IPS-18a (cell line): ENCODE results near the gene CBX3.
"Not testable (repeated sequence)": the region's sequence is repeated elsewhere in the genome, so short reads cannot be mapped to it uniquely, and the experiment has no call there.

Experiments
- H3K27ac ChIP-seq: one replicate; pipeline ENCODE4 v1.5.1; 2013; ENCODE audit warnings: low read length
- H3K27me3 ChIP-seq: one replicate; pipeline ENCODE4 v1.6.1; 2013; ENCODE audit warnings: mild to moderate bottlenecking, low read length; ENCODE audit not compliant: control insufficient read depth, insufficient read depth
- H3K36me3 ChIP-seq: one replicate; pipeline ENCODE4 v1.6.1; 2013; ENCODE audit warnings: low read depth, low read length; ENCODE audit not compliant: control insufficient read depth
- H3K4me1 ChIP-seq: one replicate; pipeline ENCODE4 v1.6.1; 2013; ENCODE audit warnings: low read depth, low read length; ENCODE audit not compliant: control insufficient read depth
- H3K4me3 ChIP-seq: one replicate; pipeline ENCODE4 v1.5.1; 2013; ENCODE audit warnings: low read length
- H3K9ac ChIP-seq: one replicate; pipeline ENCODE4 v1.6.1; 2013; ENCODE audit warnings: mild to moderate bottlenecking, low read length, moderate library complexity
- H3K9me3 ChIP-seq: one replicate; pipeline ENCODE4 v1.6.1; 2013; ENCODE audit warnings: low read depth, low read length; ENCODE audit not compliant: control insufficient read depth

Gene CBX3

GRCh38 chr7:26201247-26202018 is at the start of gene CBX3:
TSS of gene CBX3 (plus strand) at chr7:26201745. CDS start at chr7:26202999, 1,254 bp downstream.
- Histone ChIP-seq H3K4me3 (peak within 1 kb of the TSS; percentile 99), H3K4me1 (peaks cover 27% of the 10 kb centered on the region), H3K27ac (peak within 1 kb of the TSS; percentile 100), H3K36me3 (peaks cover 61% of the 10 kb centered on the region), H3K9ac (peak within 1 kb of the TSS; percentile 100), H3K27me3 (no peaks in the 10 kb centered on the region), H3K9me3 (peaks cover 6% of the 10 kb centered on the region)

GRCh38 chr7:26151953-26152781 is 49.4 kb upstream of the CBX3 start, which contains the start of gene NFE2L3:
TSS of gene NFE2L3 (plus strand) at chr7:26152198. CDS start at chr7:26152499, 301 bp downstream.
- H3K4me1 ChIP-seq = peaks cover 32% of the 10 kb centered on the region
- H3K4me3 ChIP-seq = peak within 1 kb of the TSS; percentile 99
- no peaks in the 10 kb centered on the region for H3K9me3 ChIP-seq
- no peaks in the 10 kb centered on the region for H3K36me3 ChIP-seq
- H3K9ac ChIP-seq = peak within 1 kb of the TSS; percentile 75
- H3K27me3 ChIP-seq = peaks cover 6% of the 10 kb centered on the region
- peak within 1 kb of the TSS; percentile 43 for H3K27ac ChIP-seq

GRCh38 chr7:26152782-26153240 is 48.7 kb upstream of the CBX3 start:
- peak overlapping the region; percentile 75 for H3K9ac ChIP-seq
- peaks cover 37% of the 10 kb centered on the region for H3K4me1 ChIP-seq

GRCh38 chr7:26153241-26153822 is 48.2 kb upstream of the CBX3 start:
- Histone ChIP-seq H3K4me3 (peak overlapping the region; percentile 99), H3K36me3 (no peaks in the 10 kb centered on the region), H3K9ac (peak overlapping the region; percentile 75), H3K4me1 (peaks cover 40% of the 10 kb centered on the region), H3K9me3 (no peaks in the 10 kb centered on the region), H3K27me3 (peaks cover 6% of the 10 kb centered on the region), H3K27ac (peak overlapping the region; percentile 43)

More at GRCh38 chr7:26152782-26153240, 48.7 kb upstream of the CBX3 start:
- not testable (repeated sequence) for H3K9me3 ChIP-seq, H3K36me3 ChIP-seq, H3K27me3 ChIP-seq
- H3K27ac ChIP-seq = peak overlapping the region; percentile 43
- H3K4me3 ChIP-seq = peak overlapping the region; percentile 99

- peak overlapping the region; percentile 99 for H3K4me3 ChIP-seq
- H3K36me3 ChIP-seq = no peaks in the 10 kb centered on the region
- no peaks in the 10 kb centered on the region for H3K9me3 ChIP-seq
- peaks cover 48% of the 10 kb centered on the region for H3K4me1 ChIP-seq
- H3K27ac ChIP-seq = peak overlapping the region; percentile 43
- peak overlapping the region; percentile 75 for H3K9ac ChIP-seq
- H3K27me3 ChIP-seq = peaks cover 6% of the 10 kb centered on the region
These were observed 47.4 kb upstream of the CBX3 start for GRCh38 chr7:26153823-26154783.

- H3K9me3 ChIP-seq = no peaks in the 10 kb centered on the region
- H3K4me1 ChIP-seq = peaks cover 61% of the 10 kb centered on the region
- H3K27me3 ChIP-seq = peaks cover 6% of the 10 kb centered on the region
- no peak overlapping the region for H3K9ac ChIP-seq
- no peak overlapping the region for H3K27ac ChIP-seq
- peak overlapping the region; percentile 40 for H3K4me3 ChIP-seq
- H3K36me3 ChIP-seq = no peaks in the 10 kb centered on the region
These were observed 45.8 kb upstream of the CBX3 start for GRCh38 chr7:26155531-26156375.

- H3K4me1 ChIP-seq = peaks cover 58% of the 10 kb centered on the region
- H3K36me3 ChIP-seq = no peaks in the 10 kb centered on the region
- no peak overlapping the region for H3K9ac ChIP-seq
- peaks cover 6% of the 10 kb centered on the region for H3K27me3 ChIP-seq
- H3K9me3 ChIP-seq = no peaks in the 10 kb centered on the region
- H3K4me3 ChIP-seq = peak overlapping the region; percentile 40
- no peak overlapping the region for H3K27ac ChIP-seq
These were observed 44.8 kb upstream of the CBX3 start for GRCh38 chr7:26156451-26157420.

- H3K9me3 ChIP-seq = no peaks in the 10 kb centered on the region
- no peak overlapping the region for H3K27ac ChIP-seq
- H3K4me3 ChIP-seq = no peak overlapping the region
- H3K9ac ChIP-seq = no peak overlapping the region
- H3K27me3 ChIP-seq = peaks cover 6% of the 10 kb centered on the region
- no peaks in the 10 kb centered on the region for H3K36me3 ChIP-seq
- H3K4me1 ChIP-seq = peaks cover 57% of the 10 kb centered on the region
These were observed 43.9 kb upstream of the CBX3 start for GRCh38 chr7:26157520-26158105.

GRCh38 chr7:26159243-26159642 is 42.3 kb upstream of the CBX3 start:
- H3K36me3 ChIP-seq = no peaks in the 10 kb centered on the region
- no peak overlapping the region for H3K9ac ChIP-seq
- H3K27ac ChIP-seq = no peak overlapping the region
- H3K4me3 ChIP-seq = no peak overlapping the region
- no peaks in the 10 kb centered on the region for H3K9me3 ChIP-seq
- no peaks in the 10 kb centered on the region for H3K27me3 ChIP-seq
- peaks cover 55% of the 10 kb centered on the region for H3K4me1 ChIP-seq
